K562 (cell line): ENCODE results near the gene VPS13D. TPM values are rescaled to one million over a fixed set of nuclear protein-coding genes. Genes with fewer than 3 reads are reported as not detected.

Source experiments
- ATAC-seq: fragments of 200-7000 bp; cut with Tn5 transposase; 3 replicates; pipeline ENCODE4 v1.9.1; 2020; ENCODE audit warnings: moderate library complexity
- BruUV-seq: library from RNA; stranded (reverse); fragments of 400-500 nt; replicated peaks from 2 replicates; lab custom pipeline; 2021; lab: Mats Ljungman, UMichigan
- CTCF ChIA-PET: fragments of 300-600 bp; formaldehyde crosslinking; extraction: SDS; loops from one replicate; lab custom pipeline; 2021; ENCODE audit warnings: low intra/inter-chr PET ratio; lab: Yijun Ruan, JAX
- POLR2A ChIA-PET: fragments of 300-600, 350-650 bp; sonication (Branson Sonifier 250); formaldehyde crosslinking; extraction: SDS; loops from one replicate; lab custom pipeline; 2021; ENCODE audit warnings: antibody characterized with exemption, inconsistent platforms; lab: Yijun Ruan, JAX
- DNase-seq, 4 experiments: peaks; one replicate each; pipeline versions ENCODE4 v3.0.0 to v3.0.0-alpha.2; 2011 to 2018; ENCODE audit warnings: low spot score in 3 of 4, mixed read lengths in 3 of 4; ENCODE audit errors: extremely low read depth in 1 of 4
- FAIRE-seq: peaks from 2 replicates; lab custom pipeline; 2011; peaks lifted over from hg19 to GRCh38; lab: Jason Lieb, UNC
- H2AFZ ChIP-seq: 2 replicates; pipeline ENCODE4 v1.6.0; 2011; ENCODE audit warnings: low read depth, low read length, control low read depth, inconsistent platforms
- H3K27ac ChIP-seq: fragments of 200-600 bp; 3 replicates; pipeline ENCODE4 v1.8.0; 2011; ENCODE audit warnings: low read depth, mild to moderate bottlenecking, control low read depth, inconsistent platforms, low read length, moderate library complexity, mixed read lengths; ENCODE audit errors: extremely low read depth
- H3K27me3 ChIP-seq, 2 experiments: fragments of 300-600 bp in 1 of 2; 2 replicates in 1 of 2; 3 replicates in 1 of 2; pipeline versions ENCODE4 v1.6.0 to v1.8.0; 2011; ENCODE audit warnings: inconsistent platforms in 2 of 2, low read length in 2 of 2, mild to moderate bottlenecking in 1 of 2, mixed read lengths in 1 of 2, moderate library complexity in 1 of 2; ENCODE audit not compliant: control insufficient read depth in 2 of 2, insufficient read depth in 2 of 2
- H3K36me3 ChIP-seq: fragments of 300-600 bp; 3 replicates; pipeline ENCODE4 v1.8.0; 2011; ENCODE audit warnings: mild to moderate bottlenecking, low read length, inconsistent platforms; ENCODE audit not compliant: control insufficient read depth, insufficient read depth
- H3K4me1 ChIP-seq, 2 experiments: fragments of 200-600 bp in 1 of 2; replicated peaks in 1 of 2; 2 replicates in 1 of 2; 3 replicates in 1 of 2; pipeline versions ENCODE4 v1.5.1 to v1.8.0; 2011; ENCODE audit warnings: inconsistent platforms in 2 of 2, low read length in 2 of 2, mild to moderate bottlenecking in 1 of 2, mixed read lengths in 1 of 2, moderate library complexity in 1 of 2; ENCODE audit not compliant: control insufficient read depth in 2 of 2, insufficient read depth in 2 of 2
- H3K4me2 ChIP-seq: 2 replicates; pipeline ENCODE4 v1.6.1; 2011; ENCODE audit warnings: low read length, control low read depth, inconsistent platforms, mixed read lengths; ENCODE audit not compliant: insufficient read depth
- H3K4me3 ChIP-seq: fragments of 200-600 bp; sonication (generic), shearing (Covaris generic); 2 replicates; pipeline ENCODE4 v1.5.1; 2016; ENCODE audit warnings: control low read depth, inconsistent platforms
- H3K79me2 ChIP-seq: fragments of 200-600 bp; 3 replicates; pipeline ENCODE4 v1.8.0; 2011; ENCODE audit warnings: low read length, inconsistent platforms; ENCODE audit not compliant: control insufficient read depth, insufficient read depth
- H3K9ac ChIP-seq, 2 experiments: 2 replicates each; pipeline versions ENCODE4 v1.6.0 to v1.6.1; 2011; ENCODE audit warnings: low read depth in 2 of 2, low read length in 2 of 2, control low read depth in 1 of 2, inconsistent platforms in 1 of 2, mild to moderate bottlenecking in 1 of 2, mixed read lengths in 1 of 2; ENCODE audit not compliant: insufficient read depth in 1 of 2
- H3K9me1 ChIP-seq: one replicate; pipeline ENCODE4 v1.6.0; 2011; ENCODE audit warnings: inconsistent platforms, mild to moderate bottlenecking, low read length, moderate library complexity; ENCODE audit not compliant: control insufficient read depth, insufficient read depth
- H3K9me3 ChIP-seq: replicated peaks from 2 replicates; pipeline ENCODE4 v1.5.1; 2011; ENCODE audit warnings: low read depth, low read length, inconsistent platforms; ENCODE audit not compliant: control insufficient read depth, insufficient read depth
- H4K20me1 ChIP-seq: replicated peaks from 2 replicates; pipeline ENCODE4 v1.6.1; 2011; ENCODE audit warnings: low read length, inconsistent platforms, mixed read lengths; ENCODE audit not compliant: control insufficient read depth, insufficient read depth
- CREBBP ChIP-seq: IDR thresholded peaks from one replicate; pipeline ENCODE4 v1.6.1; 2012; ENCODE audit warnings: low read depth, mild to moderate bottlenecking, control low read depth, inconsistent platforms, low read length
- DMBX1 ChIP-seq: fragments of 250-450 bp; sonication (Bioruptor Pico); IDR thresholded peaks from 2 replicates; pipeline ENCODE4 v1.8.0; 2022; ENCODE audit warnings: inconsistent platforms, mild to moderate bottlenecking, moderate library complexity, borderline replicate concordance
- FUS ChIP-seq: fragments of 200-400 bp; formaldehyde crosslinking; optimal IDR thresholded peaks from 2 replicates; pipeline ENCODE3; 2017; ENCODE audit warnings: low read depth, low read length
- SP2 ChIP-seq: IDR thresholded peaks from 2 replicates; pipeline ENCODE4 v1.6.1; 2011; ENCODE audit warnings: mild to moderate bottlenecking, low read depth, low read length, moderate library complexity; ENCODE audit not compliant: poor library complexity, severe bottlenecking; ENCODE audit errors: extremely low read depth
- ZBTB1 ChIP-seq: sonication (generic); formaldehyde crosslinking; IDR thresholded peaks from 2 replicates; pipeline ENCODE4 v1.8.1; 2023; ENCODE audit warnings: missing genetic modification reagents, low read depth, mild to moderate bottlenecking, borderline replicate concordance
- ZFP1 ChIP-seq: fragments of 450-650 bp; formaldehyde crosslinking; IDR thresholded peaks from 2 replicates; pipeline ENCODE4 v1.4.0; 2020; ENCODE audit warnings: mild to moderate bottlenecking, mixed read lengths
- ZNF212 ChIP-seq: fragments of 450-650 bp; formaldehyde crosslinking; IDR thresholded peaks from 2 replicates; pipeline ENCODE4 v1.4.0; 2020; ENCODE audit warnings: mild to moderate bottlenecking
- WGBS: fragments of 100-300 bp; shearing (Covaris generic); methylation state at CpG from one replicate; pipeline ENCODE4 v1.1.6; 2016; ENCODE audit warnings: low coverage, mixed read lengths; ENCODE audit not compliant: insufficient coverage; ENCODE audit errors: missing lambda C conversion rate; 5-methylcytosine and 5-hydroxymethylcytosine counted together
- in situ Hi-C: fragments of 300-500 bp; cut with MboI; formaldehyde crosslinking; loops from 4 replicates; pipeline ENCODE4 v1.15.0; 2018; ENCODE audit warnings: inconsistent platforms, mixed read lengths
- intact Hi-C: fragments of 100-400 bp; cut with micrococcal nuclease; formaldehyde crosslinking; loops from 2 replicates; pipeline ENCODE4 v1.14.2; 2022
- polyA plus RNA-seq, 8 experiments: library from polyadenylated mRNA; depleted of rRNA in 4 of 8; stranded (reverse) in 5 of 8; unstranded in 3 of 8; fragments of >200 nt; fragmentation: Nextera tagmentation in 2 of 8; fragmentation: Illumina TruSeq in 1 of 8; extraction: Ambion mirVana in 2 of 8; extraction: Trizol in 1 of 8; gene quantifications; 2 replicates each; pipeline versions ENCODE4 v1.2.1 to v1.2.3, GENCODE V29; 2011 to 2014; ENCODE audit warnings: inconsistent platforms in 1 of 8, missing spikeins in 1 of 8
- total RNA-seq, 7 experiments: library from RNA; depleted of rRNA in 6 of 7; stranded (reverse); fragments of >200 nt in 6 of 7; fragmentation: Illumina TruSeq in 2 of 7; extraction: Trizol in 2 of 7; gene quantifications; 2 replicates each; pipeline versions ENCODE4 v1.2.1 to v1.2.3, GENCODE V29; 2011 to 2021; ENCODE audit warnings: low replicate concordance in 1 of 7
- TF ChIP-seq, protein P1 (sequence below): fragments of 450-650 bp; IDR thresholded peaks from one replicate; pipeline ENCODE4 v1.6.1; 2018; ENCODE audit warnings: mild to moderate bottlenecking, moderate library complexity; ENCODE audit not compliant: partially characterized antibody
- TF ChIP-seq, protein P2 (sequence below), 2 experiments: fragments of 450-650 bp; IDR thresholded peaks; 2 replicates each; pipeline ENCODE4 v1.6.1; 2016
- TF ChIP-seq, protein P3 (sequence below): fragments of 200-800 bp; sonication (Bioruptor generic); IDR thresholded peaks from 2 replicates; pipeline ENCODE4 v1.6.1; 2016; ENCODE audit warnings: missing genetic modification characterization, missing compliant biosample characterization

VPS13D gene
- total and polyA plus RNA-seq, 9 of the 15 experiments (the other 6 are each of a cell fraction or from before 2014, with no cell fraction given), result 6.1 to 51.5 (median 38.5) TPM

DNA sequence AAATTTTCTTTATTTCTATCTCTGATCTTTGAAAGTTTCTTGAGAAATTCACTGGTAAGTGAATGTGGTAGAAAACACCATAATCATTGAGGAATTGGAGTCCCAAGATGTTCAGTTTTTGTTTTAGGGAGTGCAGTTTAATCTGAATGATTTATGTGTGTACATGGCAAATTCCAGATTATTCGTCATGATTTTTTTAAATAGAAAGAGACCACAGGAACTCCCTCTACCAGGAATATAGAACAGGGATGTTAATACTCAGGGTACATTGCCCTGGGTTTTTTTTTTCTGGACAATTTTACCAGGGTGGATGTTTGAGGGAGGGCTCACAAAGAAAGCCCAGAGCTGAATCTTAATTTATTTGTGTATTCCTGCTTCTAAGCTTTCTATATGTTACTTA, 109.0 kb downstream of the VPS13D start:
- H3K4me1 ChIP-seq, result peaks cover 0 to 8% of the 10 kb centered on the region in 2 experiments; a peak in 4 of 5 replicates
- BruUV-seq, result no TSS peak
- H3K4me3 ChIP-seq, result no peak overlapping the region
- DNase-seq (no peak), FAIRE-seq (no peak), ATAC-seq (no peak)
- in situ Hi-C loops, result no loop called here
- WGBS, result 52% methylated on average over 1 of the region's 1 CpG
- H3K9ac ChIP-seq, result no peak overlapping the region
- POLR2A ChIA-PET, result interaction anchor here (0.6 to 1.1 kb wide), 3 partner anchors 15 to 204 kb away, joined by 3 to 4 read pairs (median 3); no protein-coding TSS in a partner anchor
- H3K27ac ChIP-seq, result no peak overlapping the region
- H3K36me3 ChIP-seq, result peaks cover 61% of the 10 kb centered on the region
- H3K9me1 ChIP-seq, result no peaks in the 10 kb centered on the region
- H2AFZ ChIP-seq, result no peak overlapping the region
- no peaks in the 10 kb centered on the region for H3K27me3 ChIP-seq
- CTCF ChIA-PET, result interaction anchor here (1.5 kb wide), 1 partner anchor 320 kb away, joined by 3 read pairs; no protein-coding TSS in a partner anchor
- no peaks in the 10 kb centered on the region for H3K9me3 ChIP-seq
- no peaks in the 10 kb centered on the region for H4K20me1 ChIP-seq
- H3K4me2 ChIP-seq, result no peak overlapping the region
- intact Hi-C loops, result no loop called here
- H3K79me2 ChIP-seq, result no peaks in the 10 kb centered on the region
- TF ChIP-seq, protein P1, sequence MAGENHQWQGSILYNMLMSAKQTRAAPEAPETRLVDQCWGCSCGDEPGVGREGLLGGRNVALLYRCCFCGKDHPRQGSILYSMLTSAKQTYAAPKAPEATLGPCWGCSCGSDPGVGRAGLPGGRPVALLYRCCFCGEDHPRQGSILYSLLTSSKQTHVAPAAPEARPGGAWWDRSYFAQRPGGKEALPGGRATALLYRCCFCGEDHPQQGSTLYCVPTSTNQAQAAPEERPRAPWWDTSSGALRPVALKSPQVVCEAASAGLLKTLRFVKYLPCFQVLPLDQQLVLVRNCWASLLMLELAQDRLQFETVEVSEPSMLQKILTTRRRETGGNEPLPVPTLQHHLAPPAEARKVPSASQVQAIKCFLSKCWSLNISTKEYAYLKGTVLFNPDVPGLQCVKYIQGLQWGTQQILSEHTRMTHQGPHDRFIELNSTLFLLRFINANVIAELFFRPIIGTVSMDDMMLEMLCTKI, result no peak
- TF ChIP-seq, protein P2, sequence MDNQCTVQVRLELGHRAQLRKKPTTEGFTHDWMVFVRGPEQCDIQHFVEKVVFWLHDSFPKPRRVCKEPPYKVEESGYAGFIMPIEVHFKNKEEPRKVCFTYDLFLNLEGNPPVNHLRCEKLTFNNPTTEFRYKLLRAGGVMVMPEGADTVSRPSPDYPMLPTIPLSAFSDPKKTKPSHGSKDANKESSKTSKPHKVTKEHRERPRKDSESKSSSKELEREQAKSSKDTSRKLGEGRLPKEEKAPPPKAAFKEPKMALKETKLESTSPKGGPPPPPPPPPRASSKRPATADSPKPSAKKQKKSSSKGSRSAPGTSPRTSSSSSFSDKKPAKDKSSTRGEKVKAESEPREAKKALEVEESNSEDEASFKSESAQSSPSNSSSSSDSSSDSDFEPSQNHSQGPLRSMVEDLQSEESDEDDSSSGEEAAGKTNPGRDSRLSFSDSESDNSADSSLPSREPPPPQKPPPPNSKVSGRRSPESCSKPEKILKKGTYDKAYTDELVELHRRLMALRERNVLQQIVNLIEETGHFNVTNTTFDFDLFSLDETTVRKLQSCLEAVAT (IDR thresholded peaks at IDR 0.05), result no peak
- TF ChIP-seq CREBBP (no peak), FUS (no peak), ZNF212 (CRISPR knock-in tag) (no peak), SP2 (no peak), ZBTB1 (no peak), ZFP1 (CRISPR knock-in tag) (no peak), DMBX1 (CRISPR knock-in tag) (no peak)
- TF ChIP-seq, protein P3, sequence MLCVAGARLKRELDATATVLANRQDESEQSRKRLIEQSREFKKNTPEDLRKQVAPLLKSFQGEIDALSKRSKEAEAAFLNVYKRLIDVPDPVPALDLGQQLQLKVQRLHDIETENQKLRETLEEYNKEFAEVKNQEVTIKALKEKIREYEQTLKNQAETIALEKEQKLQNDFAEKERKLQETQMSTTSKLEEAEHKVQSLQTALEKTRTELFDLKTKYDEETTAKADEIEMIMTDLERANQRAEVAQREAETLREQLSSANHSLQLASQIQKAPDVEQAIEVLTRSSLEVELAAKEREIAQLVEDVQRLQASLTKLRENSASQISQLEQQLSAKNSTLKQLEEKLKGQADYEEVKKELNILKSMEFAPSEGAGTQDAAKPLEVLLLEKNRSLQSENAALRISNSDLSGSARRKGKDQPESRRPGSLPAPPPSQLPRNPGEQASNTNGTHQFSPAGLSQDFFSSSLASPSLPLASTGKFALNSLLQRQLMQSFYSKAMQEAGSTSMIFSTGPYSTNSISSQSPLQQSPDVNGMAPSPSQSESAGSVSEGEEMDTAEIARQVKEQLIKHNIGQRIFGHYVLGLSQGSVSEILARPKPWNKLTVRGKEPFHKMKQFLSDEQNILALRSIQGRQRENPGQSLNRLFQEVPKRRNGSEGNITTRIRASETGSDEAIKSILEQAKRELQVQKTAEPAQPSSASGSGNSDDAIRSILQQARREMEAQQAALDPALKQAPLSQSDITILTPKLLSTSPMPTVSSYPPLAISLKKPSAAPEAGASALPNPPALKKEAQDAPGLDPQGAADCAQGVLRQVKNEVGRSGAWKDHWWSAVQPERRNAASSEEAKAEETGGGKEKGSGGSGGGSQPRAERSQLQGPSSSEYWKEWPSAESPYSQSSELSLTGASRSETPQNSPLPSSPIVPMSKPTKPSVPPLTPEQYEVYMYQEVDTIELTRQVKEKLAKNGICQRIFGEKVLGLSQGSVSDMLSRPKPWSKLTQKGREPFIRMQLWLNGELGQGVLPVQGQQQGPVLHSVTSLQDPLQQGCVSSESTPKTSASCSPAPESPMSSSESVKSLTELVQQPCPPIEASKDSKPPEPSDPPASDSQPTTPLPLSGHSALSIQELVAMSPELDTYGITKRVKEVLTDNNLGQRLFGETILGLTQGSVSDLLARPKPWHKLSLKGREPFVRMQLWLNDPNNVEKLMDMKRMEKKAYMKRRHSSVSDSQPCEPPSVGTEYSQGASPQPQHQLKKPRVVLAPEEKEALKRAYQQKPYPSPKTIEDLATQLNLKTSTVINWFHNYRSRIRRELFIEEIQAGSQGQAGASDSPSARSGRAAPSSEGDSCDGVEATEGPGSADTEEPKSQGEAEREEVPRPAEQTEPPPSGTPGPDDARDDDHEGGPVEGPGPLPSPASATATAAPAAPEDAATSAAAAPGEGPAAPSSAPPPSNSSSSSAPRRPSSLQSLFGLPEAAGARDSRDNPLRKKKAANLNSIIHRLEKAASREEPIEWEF, result no peak
